Chondrocyte (in vitro differentiated cells): ENCODE results near the gene STRN. TPM values are rescaled to one million over a fixed set of nuclear protein-coding genes. Genes with fewer than 3 reads are reported as not detected.
A peak's percentile ranks its signal among the peaks of the same experiment; 100 is the strongest.

Source experiments
- DNase-seq: peaks from one replicate; pipeline ENCODE4 v3.0.0; 2021; ENCODE audit warnings: mixed read lengths, low spot score
- H3K27ac Mint-ChIP-seq: one replicate; pipeline ENCODE4 v1.8.0; 2021; ENCODE audit warnings: mild to moderate bottlenecking, moderate library complexity, mixed read lengths; ENCODE audit not compliant: unreplicated experiment
- H3K27me3 Mint-ChIP-seq: 2 replicates; pipeline ENCODE4 v1.8.0; 2021; ENCODE audit warnings: low read depth, mixed read lengths
- H3K36me3 Mint-ChIP-seq: 2 replicates; pipeline ENCODE4 v1.8.0; 2021; ENCODE audit warnings: low read depth, mixed read lengths
- H3K4me1 Mint-ChIP-seq: 2 replicates; pipeline ENCODE4 v1.8.0; 2021; ENCODE audit warnings: low read depth, mild to moderate bottlenecking, mixed read lengths
- H3K4me3 Mint-ChIP-seq: one replicate; pipeline ENCODE4 v1.8.0; 2021; ENCODE audit warnings: mild to moderate bottlenecking, moderate library complexity, mixed read lengths; ENCODE audit not compliant: unreplicated experiment
- H3K9me3 Mint-ChIP-seq: 2 replicates; pipeline ENCODE4 v1.8.0; 2021; ENCODE audit warnings: low read depth, mixed read lengths
- long read RNA-seq: library from polyadenylated mRNA; stranded (forward); transcript quantifications from one replicate; pipeline ENCODE4 v2.0.0, GENCODE V29; 2021
- total RNA-seq: library from RNA; stranded (reverse); gene quantifications from 3 replicates; pipeline ENCODE4 v1.2.1, GENCODE V29; 2021
- TF ChIP-seq, protein P1 (sequence below): fragments of 200-600 bp; sonication (generic); IDR thresholded peaks from 2 replicates; pipeline ENCODE4 v1.5.0; 2021; ENCODE audit warnings: antibody characterized with exemption, mild to moderate bottlenecking, moderate library complexity

STRN gene
- 22.7 to 27.5 TPM (median 25.3 TPM) in 3 replicates for total RNA-seq
- long read RNA-seq, full-length matches to known transcripts: 14 of 19 reads
- long read RNA-seq, partial matches to known transcripts: 1 of 19 reads
- long read RNA-seq, other reads (novel, unspliced or antisense): 4 of 19 reads

- Mint-ChIP-seq H3K27ac (peak within 1 kb of the TSS; percentile 96), H3K27me3 (no peaks in the 10 kb centered on the region)
- DNase-seq: peak; percentile 97
These were observed at the start of gene STRN for GRCh38 chr2:36966370-36967235. Gene STRN, minus strand, starts transcription at chr2:36966536. Its CDS starts 73 bp downstream, at chr2:36966463.

DNA sequence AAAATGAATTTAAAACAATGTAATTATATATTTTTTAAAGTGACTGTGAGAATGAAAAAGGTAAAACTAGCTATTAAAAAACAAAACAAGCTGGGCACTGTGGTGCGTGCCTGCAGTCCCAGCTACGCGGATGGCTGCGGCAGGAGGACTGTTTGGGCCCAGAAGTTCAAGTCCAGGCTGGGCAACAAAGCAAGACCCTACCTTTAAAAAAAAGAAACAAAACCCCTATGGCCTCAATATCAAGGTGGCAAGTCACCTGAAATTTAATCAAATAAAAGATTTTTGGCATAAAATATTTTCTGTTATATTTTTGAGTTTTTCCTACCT, 46.9 kb upstream of the STRN start:
- Mint-ChIP-seq H3K27me3 (no peaks in the 10 kb centered on the region), H3K4me1 (no peaks in the 10 kb centered on the region), H3K9me3 (no peaks in the 10 kb centered on the region), H3K4me3 (no peak overlapping the region), H3K36me3 (peaks cover 26% of the 10 kb centered on the region), H3K27ac (no peak overlapping the region)
- TF ChIP-seq, protein P1, sequence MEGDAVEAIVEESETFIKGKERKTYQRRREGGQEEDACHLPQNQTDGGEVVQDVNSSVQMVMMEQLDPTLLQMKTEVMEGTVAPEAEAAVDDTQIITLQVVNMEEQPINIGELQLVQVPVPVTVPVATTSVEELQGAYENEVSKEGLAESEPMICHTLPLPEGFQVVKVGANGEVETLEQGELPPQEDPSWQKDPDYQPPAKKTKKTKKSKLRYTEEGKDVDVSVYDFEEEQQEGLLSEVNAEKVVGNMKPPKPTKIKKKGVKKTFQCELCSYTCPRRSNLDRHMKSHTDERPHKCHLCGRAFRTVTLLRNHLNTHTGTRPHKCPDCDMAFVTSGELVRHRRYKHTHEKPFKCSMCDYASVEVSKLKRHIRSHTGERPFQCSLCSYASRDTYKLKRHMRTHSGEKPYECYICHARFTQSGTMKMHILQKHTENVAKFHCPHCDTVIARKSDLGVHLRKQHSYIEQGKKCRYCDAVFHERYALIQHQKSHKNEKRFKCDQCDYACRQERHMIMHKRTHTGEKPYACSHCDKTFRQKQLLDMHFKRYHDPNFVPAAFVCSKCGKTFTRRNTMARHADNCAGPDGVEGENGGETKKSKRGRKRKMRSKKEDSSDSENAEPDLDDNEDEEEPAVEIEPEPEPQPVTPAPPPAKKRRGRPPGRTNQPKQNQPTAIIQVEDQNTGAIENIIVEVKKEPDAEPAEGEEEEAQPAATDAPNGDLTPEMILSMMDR: no peak
- no peak for DNase-seq

More at GRCh38 chr2:36966370-36967235, at the start of gene STRN:
- peak within 1 kb of the TSS; percentile 98 for H3K4me3 Mint-ChIP-seq
- H3K4me1 Mint-ChIP-seq: peaks cover 39% of the 10 kb centered on the region
- H3K36me3 Mint-ChIP-seq: no peaks in the 10 kb centered on the region
- H3K9me3 Mint-ChIP-seq: no peaks in the 10 kb centered on the region
- TF ChIP-seq, protein P1: no peak

DNA sequence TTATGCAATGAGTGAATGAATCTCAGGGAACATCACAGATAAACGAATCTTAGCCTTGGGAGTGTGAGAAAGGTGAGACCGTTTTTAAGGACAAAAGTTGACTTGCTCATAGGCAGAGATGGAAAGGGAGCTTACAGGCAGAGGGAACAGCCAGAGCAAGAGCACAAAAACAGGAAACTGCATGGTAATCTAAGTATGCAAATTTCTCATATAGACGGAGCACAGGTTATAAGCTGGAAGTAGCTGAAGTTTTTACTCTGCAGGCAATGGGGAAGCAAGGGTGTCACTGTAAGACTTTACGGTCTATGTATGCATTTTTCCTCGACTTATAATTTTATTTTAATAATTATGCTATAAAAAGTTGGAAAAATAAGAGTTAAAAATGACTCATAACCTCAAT, 44.8 kb upstream of the STRN start:
- H3K27me3 Mint-ChIP-seq: no peaks in the 10 kb centered on the region
- no peaks in the 10 kb centered on the region for H3K9me3 Mint-ChIP-seq
- DNase-seq: no peak
- peaks cover 23% of the 10 kb centered on the region for H3K36me3 Mint-ChIP-seq
- no peak overlapping the region for H3K4me3 Mint-ChIP-seq
- TF ChIP-seq, protein P1: no peak
- H3K27ac Mint-ChIP-seq: no peak overlapping the region
- no peaks in the 10 kb centered on the region for H3K4me1 Mint-ChIP-seq

GRCh38 chr2:37005118-37005868, 39.0 kb upstream of the STRN start:
- Mint-ChIP-seq H3K27ac (no peak overlapping the region), H3K36me3 (peaks cover 21% of the 10 kb centered on the region), H3K4me1 (no peaks in the 10 kb centered on the region), H3K4me3 (no peak overlapping the region), H3K27me3 (no peaks in the 10 kb centered on the region), H3K9me3 (no peaks in the 10 kb centered on the region)
- TF ChIP-seq, protein P1: peak; percentile 73
- no peak for DNase-seq

DNA sequence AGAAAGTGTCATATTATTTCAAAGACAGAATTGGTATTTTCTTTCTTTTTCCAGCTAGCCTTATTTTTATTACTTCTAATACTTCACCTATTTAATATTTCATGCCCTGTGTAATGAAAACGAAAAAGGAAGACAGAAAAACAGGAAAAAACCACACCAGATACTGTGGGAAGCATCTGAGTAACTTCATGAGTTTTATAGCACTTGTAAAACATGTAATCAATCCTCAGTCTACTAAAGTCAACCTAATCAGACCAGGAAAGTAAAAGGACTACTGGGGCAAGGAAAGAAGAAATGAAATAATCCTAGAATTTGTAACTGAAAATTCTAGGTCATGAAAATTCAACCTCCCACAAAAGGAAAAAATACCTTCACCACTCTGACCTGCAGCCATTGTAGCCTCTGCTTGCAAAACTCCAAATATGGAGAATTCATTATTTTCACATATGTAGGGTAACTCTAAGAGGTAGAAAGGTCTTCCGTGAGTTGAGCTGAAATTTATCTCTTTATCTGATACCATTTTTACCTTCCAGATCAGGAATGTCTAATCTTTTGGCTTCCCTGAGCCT, 34.7 kb upstream of the STRN start:
- no peak overlapping the region for H3K27ac Mint-ChIP-seq
- TF ChIP-seq, protein P1: no peak
- peaks cover 26% of the 10 kb centered on the region for H3K36me3 Mint-ChIP-seq
- no peaks in the 10 kb centered on the region for H3K27me3 Mint-ChIP-seq
- H3K4me1 Mint-ChIP-seq: no peaks in the 10 kb centered on the region
- no peaks in the 10 kb centered on the region for H3K9me3 Mint-ChIP-seq
- no peak for DNase-seq
- H3K4me3 Mint-ChIP-seq: no peak overlapping the region
